GM12878 (cell line): ENCODE measurements around the gene CRYBG3. TPM values are rescaled to one million over a fixed set of nuclear protein-coding genes. Genes with fewer than 3 reads are reported as not detected.

Experiments used
- ATAC-seq: fragments of 200-7000 bp; cut with Tn5 transposase; 3 replicates; pipeline ENCODE4 v1.9.1; 2020; ENCODE audit warnings: mild to moderate bottlenecking, moderate library complexity
- BruUV-seq: library from RNA; stranded (reverse); fragments of 400-500 nt; replicated peaks from 2 replicates; lab custom pipeline; 2021; lab: Mats Ljungman, UMichigan
- CTCF ChIA-PET: fragments of 300-600 bp; sonication (Branson Sonifier 250); formaldehyde crosslinking; extraction: SDS; loops from one replicate; lab custom pipeline; 2021; ENCODE audit warnings: inconsistent platforms; lab: Yijun Ruan, JAX
- POLR2A ChIA-PET: fragments of 350-600 bp; formaldehyde crosslinking; extraction: SDS; loops from one replicate; lab custom pipeline; 2021; ENCODE audit warnings: inconsistent platforms; lab: Charles Lee
- RAD21 ChIA-PET: fragments of 300-600 bp; sonication (Branson Sonifier 250); formaldehyde crosslinking; loops from one replicate; lab custom pipeline; 2023; ENCODE audit warnings: antibody characterized with exemption; ENCODE audit not compliant: unreplicated experiment; lab: Charles Lee
- SMC1A ChIA-PET: fragments of 300-600 bp; sonication (Branson Sonifier 250); formaldehyde crosslinking; loops from one replicate; lab custom pipeline; 2023; ENCODE audit not compliant: unreplicated experiment, uncharacterized antibody; lab: Charles Lee
- DNase-seq: peaks from one replicate; pipeline ENCODE4 v3.0.0-alpha.2; 2011; ENCODE audit warnings: low read depth, low spot score
- FAIRE-seq: peaks from 3 replicates; lab custom pipeline; 2011; peaks lifted over from hg19 to GRCh38; lab: Jason Lieb, UNC
- H2AFZ ChIP-seq: 2 replicates; pipeline ENCODE4 v1.6.0; 2011; ENCODE audit warnings: low read depth, low read length, control low read depth; ENCODE audit not compliant: control insufficient read depth
- H3K27ac ChIP-seq: 2 replicates; pipeline ENCODE4 v1.5.1; 2011; ENCODE audit warnings: control low read depth; ENCODE audit not compliant: control insufficient read depth, insufficient read depth
- H3K27me3 ChIP-seq, 2 experiments: replicated peaks in 1 of 2; 2 replicates each; pipeline versions ENCODE4 v1.6.0 to v1.6.1; 2011; ENCODE audit warnings: low read length in 1 of 2; ENCODE audit not compliant: control insufficient read depth in 2 of 2, insufficient read depth in 2 of 2
- H3K36me3 ChIP-seq, 2 experiments: 2 replicates each; pipeline ENCODE4 v1.5.1; 2011; ENCODE audit warnings: low read length in 1 of 2; ENCODE audit not compliant: control insufficient read depth in 2 of 2, insufficient read depth in 2 of 2
- H3K4me1 ChIP-seq: 2 replicates; pipeline ENCODE4 v1.6.1; 2011; ENCODE audit warnings: mild to moderate bottlenecking, low read length, moderate library complexity, mixed read lengths; ENCODE audit not compliant: control insufficient read depth, insufficient read depth
- H3K4me2 ChIP-seq: 2 replicates; pipeline ENCODE4 v1.6.0; 2011; ENCODE audit warnings: control low read depth; ENCODE audit not compliant: control insufficient read depth, insufficient read depth
- H3K4me3 ChIP-seq: fragments of 200-600 bp; sonication (generic); 2 replicates; pipeline ENCODE4 v1.5.1; 2016
- H3K79me2 ChIP-seq: 2 replicates; pipeline ENCODE4 v1.6.0; 2011; ENCODE audit warnings: low read length; ENCODE audit not compliant: control insufficient read depth, insufficient read depth
- H3K9ac ChIP-seq: 2 replicates; pipeline ENCODE4 v1.8.0; 2011; ENCODE audit warnings: low read length, control low read depth, mixed read lengths; ENCODE audit not compliant: control insufficient read depth, insufficient read depth
- H3K9me3 ChIP-seq: replicated peaks from 3 replicates; pipeline ENCODE4 v1.5.1; 2011; ENCODE audit warnings: mild to moderate bottlenecking, low read length; ENCODE audit not compliant: control insufficient read depth, insufficient read depth
- H4K20me1 ChIP-seq: 2 replicates; pipeline ENCODE4 v1.6.0; 2011; ENCODE audit not compliant: control insufficient read depth, insufficient read depth
- BACH1 ChIP-seq: fragments of 450-650 bp; IDR thresholded peaks from 2 replicates; pipeline ENCODE4 v1.6.1; 2017; ENCODE audit warnings: mild to moderate bottlenecking, borderline replicate concordance
- CEBPZ ChIP-seq: fragments of 150-350 bp; IDR thresholded peaks from 2 replicates; pipeline ENCODE4 v1.6.1; 2016; ENCODE audit warnings: low read depth, low read length
- HDAC2 ChIP-seq: fragments of 200-600 bp; sonication (generic); IDR thresholded peaks from 2 replicates; pipeline ENCODE4 v1.6.1; 2017
- IKZF2 ChIP-seq, 2 experiments: fragments of 450-650 bp; IDR thresholded peaks; 2 replicates each; pipeline ENCODE4 v1.6.1; 2017; ENCODE audit warnings: mild to moderate bottlenecking in 2 of 2, moderate library complexity in 2 of 2
- MTA2 ChIP-seq: fragments of 450-650 bp; IDR thresholded peaks from 2 replicates; pipeline ENCODE4 v1.6.1; 2016; ENCODE audit warnings: low read depth, mild to moderate bottlenecking, moderate library complexity
- POU2F2 ChIP-seq: IDR thresholded peaks from 3 replicates; pipeline ENCODE4 v1.6.1; 2011; ENCODE audit warnings: low read depth, mild to moderate bottlenecking, low read length, borderline replicate concordance
- RBBP5 ChIP-seq: fragments of 200-600 bp; sonication (generic); conservative IDR thresholded peaks from 2 replicates; pipeline ENCODE4 v1.6.1; 2016
- RCOR1 ChIP-seq: conservative IDR thresholded peaks from 2 replicates; pipeline ENCODE4 v1.6.1; 2012; ENCODE audit warnings: low read depth, low read length, improper control_type of control experiment
- SMARCA5 ChIP-seq: fragments of 450-650 bp; IDR thresholded peaks from 2 replicates; pipeline ENCODE4 v1.6.1; 2017; ENCODE audit warnings: mild to moderate bottlenecking
- SMC3 ChIP-seq: IDR thresholded peaks from 2 replicates; pipeline ENCODE4 v1.6.1; 2011; ENCODE audit warnings: low read length, improper control_type of control experiment, borderline replicate concordance
- SREBF1 ChIP-seq: IDR thresholded peaks from 2 replicates; pipeline ENCODE4 v1.6.1; 2012; ENCODE audit warnings: mild to moderate bottlenecking, low read length
- WGBS: methylation state at CpG from one replicate; pipeline ENCODE4 v1.1.6; 2016; ENCODE audit warnings: low lambda C conversion rate; ENCODE audit not compliant: insufficient replicate concordance, insufficient coverage; ENCODE audit errors: missing lambda C conversion rate; 5-methylcytosine and 5-hydroxymethylcytosine counted together
- in situ Hi-C: fragments of 300-500 bp; cut with MboI; formaldehyde crosslinking; loops from 9 replicates; pipeline ENCODE4 v1.14.3; 2018; ENCODE audit warnings: mixed read lengths
- intact Hi-C: fragments of 100-400 bp; cut with micrococcal nuclease; formaldehyde crosslinking; loops from one replicate; pipeline ENCODE4 v1.14.2; 2022; ENCODE audit not compliant: unreplicated experiment
- polyA plus RNA-seq, 11 experiments: library from polyadenylated mRNA; depleted of rRNA in 4 of 11; unstranded in 6 of 11; stranded (reverse) in 5 of 11; fragments of >200 nt; fragmentation: Nextera tagmentation in 4 of 11; fragmentation: Illumina TruSeq in 1 of 11; extraction: Ambion mirVana in 4 of 11; extraction: Trizol in 1 of 11; gene quantifications; 1 replicate in 1 of 11; 2 replicates in 10 of 11; pipeline versions ENCODE4 v1.2.1 to v1.2.3, GENCODE V29; 2011 to 2016; ENCODE audit warnings: inconsistent platforms in 2 of 11, missing spikeins in 2 of 11, low read depth in 1 of 11
- total RNA-seq, 4 experiments: library from RNA; depleted of rRNA in 3 of 4; stranded (reverse); fragments of >200 nt in 3 of 4; fragmentation: Illumina TruSeq in 1 of 4; extraction: Trizol in 1 of 4; gene quantifications; 2 replicates each; pipeline versions ENCODE4 v1.2.1 to v1.2.3, GENCODE V29; 2013 to 2021
- TF ChIP-seq, protein P1 (sequence below): IDR thresholded peaks from 2 replicates; pipeline ENCODE4 v1.6.1; 2012; ENCODE audit warnings: improper control_type of control experiment, low read depth, low read length; ENCODE audit not compliant: insufficient replicate concordance
- TF ChIP-seq, protein P2 (sequence below): IDR thresholded peaks from 2 replicates; pipeline ENCODE4 v1.6.1; 2011; ENCODE audit warnings: mild to moderate bottlenecking, low read depth, low read length, moderate library complexity; ENCODE audit not compliant: insufficient replicate concordance

CRYBG3 gene
- total and polyA plus RNA-seq, 10 of the 15 experiments (the other 5 are each of a cell fraction or from before 2014, with no cell fraction given), result 0.11 to 5.4 (median 1.6) TPM

DNA sequence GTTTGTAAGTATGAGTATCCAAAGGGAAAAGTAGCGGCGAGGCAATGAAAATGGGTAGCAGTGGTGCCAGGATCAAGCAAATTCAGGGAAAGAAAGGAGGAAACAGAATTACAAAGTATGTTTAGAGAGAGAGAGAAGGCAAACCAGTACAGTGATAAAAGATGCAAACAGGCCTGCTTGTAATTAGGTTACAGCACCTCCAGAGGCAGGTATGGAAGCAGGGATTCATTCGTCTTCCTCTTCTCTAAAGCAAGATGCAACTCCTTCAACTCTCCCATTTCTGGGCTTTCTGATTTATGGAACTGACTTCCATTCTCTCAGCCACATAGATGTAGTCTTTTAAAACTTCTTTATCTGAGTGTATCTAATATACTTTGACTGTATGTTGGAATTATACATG is 68.0 kb downstream of the CRYBG3 start:
- ATAC-seq, result no peak
- no peak for DNase-seq
- Histone ChIP-seq H3K36me3 (peaks cover 0 to 4% of the 10 kb centered on the region in 2 experiments; a peak in 1 of 4 replicates), H3K27ac (no peak overlapping the region), H3K4me1 (peaks cover under 1% of the 10 kb centered on the region; the same call in 1 of the 2 replicates), H4K20me1 (no peaks in the 10 kb centered on the region), H3K9ac (no peak overlapping the region), H3K27me3 (no peaks in the 10 kb centered on the region), H3K4me2 (no peak overlapping the region), H2AFZ (no peak overlapping the region), H3K9me3 (no peaks in the 10 kb centered on the region), H3K79me2 (no peaks in the 10 kb centered on the region), H3K4me3 (no peak overlapping the region)
- ChIA-PET RAD21 (no interaction called here), SMC1A (no interaction called here), CTCF (no interaction called here), POLR2A (no interaction called here)
- WGBS, result 98% methylated on average over 3 of the region's 3 CpGs
- no peak for FAIRE-seq
- in situ Hi-C loops (no loop called here), intact Hi-C loops (no loop called here)
- BruUV-seq, result no TSS peak
- TF ChIP-seq SMARCA5, result no peak
- TF ChIP-seq SREBF1, result no peak
- TF ChIP-seq SMC3, result no peak
- TF ChIP-seq POU2F2, result no peak
- no peak for TF ChIP-seq HDAC2
- TF ChIP-seq BACH1, result no peak
- TF ChIP-seq RBBP5, result no peak
- TF ChIP-seq, protein P1, sequence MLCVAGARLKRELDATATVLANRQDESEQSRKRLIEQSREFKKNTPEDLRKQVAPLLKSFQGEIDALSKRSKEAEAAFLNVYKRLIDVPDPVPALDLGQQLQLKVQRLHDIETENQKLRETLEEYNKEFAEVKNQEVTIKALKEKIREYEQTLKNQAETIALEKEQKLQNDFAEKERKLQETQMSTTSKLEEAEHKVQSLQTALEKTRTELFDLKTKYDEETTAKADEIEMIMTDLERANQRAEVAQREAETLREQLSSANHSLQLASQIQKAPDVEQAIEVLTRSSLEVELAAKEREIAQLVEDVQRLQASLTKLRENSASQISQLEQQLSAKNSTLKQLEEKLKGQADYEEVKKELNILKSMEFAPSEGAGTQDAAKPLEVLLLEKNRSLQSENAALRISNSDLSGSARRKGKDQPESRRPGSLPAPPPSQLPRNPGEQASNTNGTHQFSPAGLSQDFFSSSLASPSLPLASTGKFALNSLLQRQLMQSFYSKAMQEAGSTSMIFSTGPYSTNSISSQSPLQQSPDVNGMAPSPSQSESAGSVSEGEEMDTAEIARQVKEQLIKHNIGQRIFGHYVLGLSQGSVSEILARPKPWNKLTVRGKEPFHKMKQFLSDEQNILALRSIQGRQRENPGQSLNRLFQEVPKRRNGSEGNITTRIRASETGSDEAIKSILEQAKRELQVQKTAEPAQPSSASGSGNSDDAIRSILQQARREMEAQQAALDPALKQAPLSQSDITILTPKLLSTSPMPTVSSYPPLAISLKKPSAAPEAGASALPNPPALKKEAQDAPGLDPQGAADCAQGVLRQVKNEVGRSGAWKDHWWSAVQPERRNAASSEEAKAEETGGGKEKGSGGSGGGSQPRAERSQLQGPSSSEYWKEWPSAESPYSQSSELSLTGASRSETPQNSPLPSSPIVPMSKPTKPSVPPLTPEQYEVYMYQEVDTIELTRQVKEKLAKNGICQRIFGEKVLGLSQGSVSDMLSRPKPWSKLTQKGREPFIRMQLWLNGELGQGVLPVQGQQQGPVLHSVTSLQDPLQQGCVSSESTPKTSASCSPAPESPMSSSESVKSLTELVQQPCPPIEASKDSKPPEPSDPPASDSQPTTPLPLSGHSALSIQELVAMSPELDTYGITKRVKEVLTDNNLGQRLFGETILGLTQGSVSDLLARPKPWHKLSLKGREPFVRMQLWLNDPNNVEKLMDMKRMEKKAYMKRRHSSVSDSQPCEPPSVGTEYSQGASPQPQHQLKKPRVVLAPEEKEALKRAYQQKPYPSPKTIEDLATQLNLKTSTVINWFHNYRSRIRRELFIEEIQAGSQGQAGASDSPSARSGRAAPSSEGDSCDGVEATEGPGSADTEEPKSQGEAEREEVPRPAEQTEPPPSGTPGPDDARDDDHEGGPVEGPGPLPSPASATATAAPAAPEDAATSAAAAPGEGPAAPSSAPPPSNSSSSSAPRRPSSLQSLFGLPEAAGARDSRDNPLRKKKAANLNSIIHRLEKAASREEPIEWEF, result no peak
- TF ChIP-seq CEBPZ, result no peak
- no peak for TF ChIP-seq RCOR1
- no peak for TF ChIP-seq MTA2
- TF ChIP-seq, protein P2, sequence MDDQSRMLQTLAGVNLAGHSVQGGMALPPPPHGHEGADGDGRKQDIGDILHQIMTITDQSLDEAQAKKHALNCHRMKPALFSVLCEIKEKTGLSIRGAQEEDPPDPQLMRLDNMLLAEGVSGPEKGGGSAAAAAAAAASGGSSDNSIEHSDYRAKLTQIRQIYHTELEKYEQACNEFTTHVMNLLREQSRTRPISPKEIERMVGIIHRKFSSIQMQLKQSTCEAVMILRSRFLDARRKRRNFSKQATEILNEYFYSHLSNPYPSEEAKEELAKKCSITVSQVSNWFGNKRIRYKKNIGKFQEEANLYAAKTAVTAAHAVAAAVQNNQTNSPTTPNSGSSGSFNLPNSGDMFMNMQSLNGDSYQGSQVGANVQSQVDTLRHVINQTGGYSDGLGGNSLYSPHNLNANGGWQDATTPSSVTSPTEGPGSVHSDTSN, result no peak
- no peak for TF ChIP-seq IKZF2 (IDR thresholded peaks at IDR 0.05)
